K562 (cell line): Measurements from ENCODE around the gene ENDOD1.

Experiments used
- CEBPB ChIP-seq: fragments of 450-650 bp; IDR thresholded peaks from 2 replicates; pipeline ENCODE4 v1.6.1; 2016; ENCODE audit warnings: missing genetic modification characterization, missing compliant biosample characterization
- CHD2 ChIP-seq: IDR thresholded peaks from 2 replicates; pipeline ENCODE4 v1.6.1; 2011; ENCODE audit warnings: low read depth, low read length
- CREM ChIP-seq: IDR thresholded peaks from 2 replicates; pipeline ENCODE4 v1.6.1; 2014; ENCODE audit warnings: antibody characterized with exemption, low read depth
- CTCF ChIP-seq, 3 experiments: IDR thresholded peaks in 2 of 3; conservative IDR thresholded peaks in 1 of 3; 2 replicates each; pipeline ENCODE4 v1.5.1; 2011 to 2012; ENCODE audit warnings: low read length in 3 of 3, mild to moderate bottlenecking in 3 of 3, control low read depth in 2 of 3, improper control_type of control experiment in 1 of 3, inconsistent platforms in 1 of 3, low read depth in 1 of 3, mixed read lengths in 1 of 3, moderate library complexity in 1 of 3; ENCODE audit not compliant: insufficient read depth in 2 of 3
- EZH2 ChIP-seq: IDR thresholded peaks from 2 replicates; pipeline ENCODE4 v1.6.1; 2012; ENCODE audit warnings: low read depth, mild to moderate bottlenecking, inconsistent platforms, low read length, borderline replicate concordance
- HINFP ChIP-seq: fragments of 450-650 bp; conservative IDR thresholded peaks from 2 replicates; pipeline ENCODE4 v1.6.1; 2016; ENCODE audit warnings: missing genetic modification characterization, low read depth, mild to moderate bottlenecking, control low read depth, missing compliant biosample characterization
- IRF2 ChIP-seq: sonication (generic); formaldehyde crosslinking; IDR thresholded peaks from 2 replicates; pipeline ENCODE4 v1.8.1; 2022; ENCODE audit warnings: mild to moderate bottlenecking, missing genetic modification reagents
- POLR2A ChIP-seq: fragments of 450-650 bp; conservative IDR thresholded peaks from 2 replicates; pipeline ENCODE4 v1.6.1; 2016
- POLR2AphosphoS2 ChIP-seq: IDR thresholded peaks from 2 replicates; pipeline ENCODE4 v1.6.1; 2012; ENCODE audit warnings: low read length, improper control_type of control experiment
- TF ChIP-seq, protein P1 (sequence below): sonication (generic); formaldehyde crosslinking; IDR thresholded peaks from 2 replicates; pipeline ENCODE4 v1.9.0; 2022; ENCODE audit warnings: mild to moderate bottlenecking, missing genetic modification reagents
- TF ChIP-seq, protein P2 (sequence below): sonication (generic); formaldehyde crosslinking; IDR thresholded peaks from 2 replicates; pipeline ENCODE4 v1.8.1; 2023; ENCODE audit warnings: mild to moderate bottlenecking, missing genetic modification reagents

DNA sequence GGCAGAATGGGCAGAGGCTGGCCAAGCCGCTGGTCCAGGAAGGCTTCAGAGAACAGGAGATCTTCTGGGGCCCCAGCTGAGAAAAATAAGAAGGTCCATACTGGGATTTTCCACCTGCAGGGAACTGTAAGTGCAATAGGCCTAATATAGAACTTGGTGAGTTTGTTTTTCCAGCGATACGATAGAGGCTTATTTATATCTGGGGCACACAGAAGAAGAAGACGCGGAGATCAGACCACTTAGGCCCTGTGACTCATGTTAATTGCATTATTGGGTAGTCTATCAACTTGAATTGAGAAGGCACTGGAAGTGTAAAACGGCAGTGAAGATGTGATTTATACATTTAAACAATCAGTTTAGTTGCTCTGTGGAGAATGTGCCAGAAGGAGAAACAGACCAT lies 30.6 kb upstream of the ENDOD1 start:
- TF ChIP-seq POLR2AphosphoS2 (no peak), CTCF (IDR thresholded peaks at IDR 0.05 in 2 of 3, conservative IDR thresholded peaks at IDR 0.05 in 1 of 3; ENCODE audit: insufficient read depth in 2 of 3, low read depth in 1 of 3, low read length in 3 of 3) (no peak), IRF2 (CRISPR knock-in tag) (no peak), CREM (no peak), CHD2 (no peak), POLR2A (no peak), CEBPB (tag) (no peak), HINFP (tag) (no peak), EZH2 (no peak)
- TF ChIP-seq, protein P1, sequence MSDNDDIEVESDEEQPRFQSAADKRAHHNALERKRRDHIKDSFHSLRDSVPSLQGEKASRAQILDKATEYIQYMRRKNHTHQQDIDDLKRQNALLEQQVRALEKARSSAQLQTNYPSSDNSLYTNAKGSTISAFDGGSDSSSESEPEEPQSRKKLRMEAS (CRISPR knock-in tag): no peak
- TF ChIP-seq, protein P2, sequence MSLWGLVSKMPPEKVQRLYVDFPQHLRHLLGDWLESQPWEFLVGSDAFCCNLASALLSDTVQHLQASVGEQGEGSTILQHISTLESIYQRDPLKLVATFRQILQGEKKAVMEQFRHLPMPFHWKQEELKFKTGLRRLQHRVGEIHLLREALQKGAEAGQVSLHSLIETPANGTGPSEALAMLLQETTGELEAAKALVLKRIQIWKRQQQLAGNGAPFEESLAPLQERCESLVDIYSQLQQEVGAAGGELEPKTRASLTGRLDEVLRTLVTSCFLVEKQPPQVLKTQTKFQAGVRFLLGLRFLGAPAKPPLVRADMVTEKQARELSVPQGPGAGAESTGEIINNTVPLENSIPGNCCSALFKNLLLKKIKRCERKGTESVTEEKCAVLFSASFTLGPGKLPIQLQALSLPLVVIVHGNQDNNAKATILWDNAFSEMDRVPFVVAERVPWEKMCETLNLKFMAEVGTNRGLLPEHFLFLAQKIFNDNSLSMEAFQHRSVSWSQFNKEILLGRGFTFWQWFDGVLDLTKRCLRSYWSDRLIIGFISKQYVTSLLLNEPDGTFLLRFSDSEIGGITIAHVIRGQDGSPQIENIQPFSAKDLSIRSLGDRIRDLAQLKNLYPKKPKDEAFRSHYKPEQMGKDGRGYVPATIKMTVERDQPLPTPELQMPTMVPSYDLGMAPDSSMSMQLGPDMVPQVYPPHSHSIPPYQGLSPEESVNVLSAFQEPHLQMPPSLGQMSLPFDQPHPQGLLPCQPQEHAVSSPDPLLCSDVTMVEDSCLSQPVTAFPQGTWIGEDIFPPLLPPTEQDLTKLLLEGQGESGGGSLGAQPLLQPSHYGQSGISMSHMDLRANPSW (CRISPR knock-in tag): no peak
